IMR-90 (cell line): ENCODE results near the gene SMIM41. TPM values are rescaled to one million over a fixed set of nuclear protein-coding genes. Genes with fewer than 3 reads are reported as not detected.

Source experiments
- ATAC-seq: fragments of 200-7000 bp; cut with Tn5 transposase; 2 replicates; pipeline ENCODE4 v1.9.1; 2020; ENCODE audit warnings: low read depth, mild to moderate bottlenecking, moderate library complexity
- BruUV-seq: library from RNA; stranded (reverse); fragments of 400-500 nt; replicated peaks from 2 replicates; lab custom pipeline; 2021; lab: Mats Ljungman, UMichigan
- CTCF ChIA-PET: fragments of 300-600 bp; formaldehyde crosslinking; extraction: SDS; loops from one replicate; lab custom pipeline; 2021; ENCODE audit warnings: antibody characterized with exemption; lab: Yijun Ruan, JAX
- POLR2A ChIA-PET: fragments of 300-600 bp; sonication (Branson Sonifier 250); formaldehyde crosslinking; loops from one replicate; lab custom pipeline; 2022; ENCODE audit warnings: antibody characterized with exemption; ENCODE audit not compliant: unreplicated experiment; lab: Charles Lee
- DNase-seq: peaks from one replicate; pipeline ENCODE4 v3.0.0; 2013
- H2AFZ ChIP-seq: replicated peaks from 2 replicates; pipeline ENCODE3; 2013; ENCODE audit warnings: low read length, mild to moderate bottlenecking; ENCODE audit not compliant: poor library complexity
- H2AK5ac ChIP-seq: 2 replicates; pipeline ENCODE4 v1.6.1; 2013; ENCODE audit warnings: low read depth, low read length, inconsistent platforms
- H2AK9ac ChIP-seq: replicated peaks from 2 replicates; pipeline ENCODE3; 2013; ENCODE audit warnings: mild to moderate bottlenecking, low read depth, low read length, moderate library complexity; ENCODE audit not compliant: poor library complexity
- H2BK120ac ChIP-seq: 2 replicates; pipeline ENCODE4 v1.6.1; 2013; ENCODE audit warnings: low read depth, low read length, inconsistent platforms
- H2BK15ac ChIP-seq: 3 replicates; pipeline ENCODE4 v1.6.1; 2013; ENCODE audit warnings: low read depth, low read length, inconsistent platforms
- H2BK20ac ChIP-seq: 2 replicates; pipeline ENCODE4 v1.6.1; 2013; ENCODE audit warnings: low read depth, mild to moderate bottlenecking, inconsistent platforms, low read length, moderate library complexity
- H2BK5ac ChIP-seq: 2 replicates; pipeline ENCODE4 v1.6.1; 2013; ENCODE audit warnings: mild to moderate bottlenecking, low read depth, low read length, inconsistent platforms; ENCODE audit not compliant: poor library complexity, severe bottlenecking
- H3K14ac ChIP-seq: replicated peaks from 2 replicates; pipeline ENCODE4 v1.6.1; 2013; ENCODE audit warnings: low read depth, low read length, inconsistent platforms
- H3K18ac ChIP-seq: 2 replicates; pipeline ENCODE4 v1.6.1; 2013; ENCODE audit warnings: low read depth, low read length, control low read depth
- H3K23ac ChIP-seq: 2 replicates; pipeline ENCODE4 v1.6.1; 2013; ENCODE audit warnings: low read depth, low read length, inconsistent platforms
- H3K27ac ChIP-seq: 2 replicates; pipeline ENCODE4 v1.5.1; 2013; ENCODE audit warnings: mild to moderate bottlenecking, control low read depth, low read length; ENCODE audit not compliant: insufficient read depth
- H3K27me3 ChIP-seq: 2 replicates; pipeline ENCODE4 v1.6.1; 2013; ENCODE audit warnings: low read length; ENCODE audit not compliant: control insufficient read depth, insufficient read depth
- H3K36me3 ChIP-seq: 2 replicates; pipeline ENCODE4 v1.6.1; 2013; ENCODE audit warnings: low read length, mixed read lengths; ENCODE audit not compliant: control insufficient read depth, insufficient read depth
- H3K4ac ChIP-seq: 2 replicates; pipeline ENCODE4 v1.6.1; 2013; ENCODE audit warnings: low read depth, low read length, inconsistent platforms
- H3K4me1 ChIP-seq: 2 replicates; pipeline ENCODE4 v1.6.1; 2013; ENCODE audit warnings: low read length, mixed read lengths; ENCODE audit not compliant: control insufficient read depth, insufficient read depth
- H3K4me2 ChIP-seq: 2 replicates; pipeline ENCODE4 v1.6.1; 2013; ENCODE audit warnings: low read depth, mild to moderate bottlenecking, control low read depth, low read length, moderate library complexity
- H3K4me3 ChIP-seq: 2 replicates; pipeline ENCODE4 v1.5.1; 2013; ENCODE audit warnings: low read depth, mild to moderate bottlenecking, control low read depth, low read length, moderate library complexity; ENCODE audit not compliant: insufficient read depth
- H3K56ac ChIP-seq: 2 replicates; pipeline ENCODE4 v1.6.1; 2013; ENCODE audit warnings: low read length, inconsistent platforms; ENCODE audit not compliant: insufficient read depth; ENCODE audit errors: extremely low read depth
- H3K79me1 ChIP-seq, 2 experiments: 2 replicates each; pipeline ENCODE4 v1.6.1; 2013; ENCODE audit warnings: low read length in 2 of 2, inconsistent platforms in 1 of 2, low read depth in 1 of 2
- H3K9ac ChIP-seq: 2 replicates; pipeline ENCODE4 v1.6.1; 2013; ENCODE audit warnings: low read depth, low read length, control low read depth
- H3K9me1 ChIP-seq: 2 replicates; pipeline ENCODE4 v1.6.1; 2013; ENCODE audit warnings: low read length, inconsistent platforms; ENCODE audit not compliant: insufficient read depth
- H3K9me3 ChIP-seq: 2 replicates; pipeline ENCODE4 v1.6.1; 2013; ENCODE audit warnings: low read length; ENCODE audit not compliant: control insufficient read depth, insufficient read depth
- H4K20me1 ChIP-seq: 2 replicates; pipeline ENCODE4 v1.6.1; 2013; ENCODE audit warnings: low read length, inconsistent platforms; ENCODE audit not compliant: insufficient read depth
- H4K5ac ChIP-seq: 2 replicates; pipeline ENCODE4 v1.6.1; 2013; ENCODE audit warnings: mild to moderate bottlenecking, low read depth, low read length, control low read depth
- H4K8ac ChIP-seq, 2 experiments: 2 replicates each; pipeline ENCODE4 v1.6.1; 2013; ENCODE audit warnings: low read depth in 2 of 2, low read length in 2 of 2, control low read depth in 1 of 2, inconsistent platforms in 1 of 2
- H4K91ac ChIP-seq: 2 replicates; pipeline ENCODE4 v1.6.1; 2013; ENCODE audit warnings: low read depth, low read length, inconsistent platforms; ENCODE audit not compliant: insufficient read depth
- BHLHE40 ChIP-seq: fragments of 150-350 bp; IDR thresholded peaks from 2 replicates; pipeline ENCODE4 v1.6.1; 2016; ENCODE audit warnings: mild to moderate bottlenecking, low read depth, low read length
- MAFK ChIP-seq: IDR thresholded peaks from 2 replicates; pipeline ENCODE4 v1.6.1; 2012; ENCODE audit warnings: low read depth, low read length, improper control_type of control experiment
- MXI1 ChIP-seq: IDR thresholded peaks from 2 replicates; pipeline ENCODE4 v1.6.1; 2012; ENCODE audit warnings: low read depth, mild to moderate bottlenecking, low read length, moderate library complexity, borderline replicate concordance
- POLR2A ChIP-seq: IDR thresholded peaks from 2 replicates; pipeline ENCODE4 v1.6.1; 2012; ENCODE audit warnings: mild to moderate bottlenecking, low read depth, low read length
- WGBS, 2 experiments: methylation state at CpG; one replicate each; pipeline versions ENCODE4 v1.1.5 to v1.1.7; 2013; ENCODE audit warnings: missing lambda C conversion rate in 2 of 2; ENCODE audit not compliant: insufficient read length in 1 of 2; ENCODE audit errors: extremely low coverage in 2 of 2; 5-methylcytosine and 5-hydroxymethylcytosine counted together
- dilution Hi-C: fragments of 300-500 bp; cut with HindIII; formaldehyde crosslinking; loops from one replicate; pipeline ENCODE4 v1.14.3; 2018; ENCODE audit warnings: low sequenced_read_pairs; ENCODE audit not compliant: unreplicated experiment
- in situ Hi-C: fragments of 300-500 bp; cut with MboI; formaldehyde crosslinking; loops from 3 replicates; pipeline ENCODE4 v1.14.3; 2019; ENCODE audit warnings: low sequenced_read_pairs, inconsistent platforms, mixed read lengths
- intact Hi-C: fragments of 100-400 bp; cut with micrococcal nuclease; formaldehyde crosslinking; loops from 2 replicates; pipeline ENCODE4 v1.10.0; 2022
- polyA plus RNA-seq, 3 experiments: library from polyadenylated mRNA; depleted of rRNA; stranded (reverse); fragments of >200 nt; gene quantifications; 2 replicates each; pipeline ENCODE4 v1.2.3, GENCODE V29; 2012; ENCODE audit warnings: low replicate concordance in 1 of 3
- total RNA-seq: library from RNA; depleted of rRNA; stranded (reverse); fragments of >200 nt; gene quantifications from 2 replicates; pipeline ENCODE4 v1.2.3, GENCODE V29; 2012
- TF ChIP-seq, protein P1 (sequence below): conservative IDR thresholded peaks from 2 replicates; pipeline ENCODE4 v1.5.1; 2012; ENCODE audit warnings: mild to moderate bottlenecking, low read depth, low read length, improper control_type of control experiment
- TF ChIP-seq, protein P2 (sequence below): fragments of 150-350 bp; IDR thresholded peaks from 2 replicates; pipeline ENCODE4 v1.6.1; 2016; ENCODE audit warnings: low read depth, mild to moderate bottlenecking, low read length, moderate library complexity, borderline replicate concordance

The SMIM41 gene
- total and polyA plus RNA-seq, 2 of the 4 experiments (the other 2 are of a cell fraction), result not detected

- TF ChIP-seq, protein P1, sequence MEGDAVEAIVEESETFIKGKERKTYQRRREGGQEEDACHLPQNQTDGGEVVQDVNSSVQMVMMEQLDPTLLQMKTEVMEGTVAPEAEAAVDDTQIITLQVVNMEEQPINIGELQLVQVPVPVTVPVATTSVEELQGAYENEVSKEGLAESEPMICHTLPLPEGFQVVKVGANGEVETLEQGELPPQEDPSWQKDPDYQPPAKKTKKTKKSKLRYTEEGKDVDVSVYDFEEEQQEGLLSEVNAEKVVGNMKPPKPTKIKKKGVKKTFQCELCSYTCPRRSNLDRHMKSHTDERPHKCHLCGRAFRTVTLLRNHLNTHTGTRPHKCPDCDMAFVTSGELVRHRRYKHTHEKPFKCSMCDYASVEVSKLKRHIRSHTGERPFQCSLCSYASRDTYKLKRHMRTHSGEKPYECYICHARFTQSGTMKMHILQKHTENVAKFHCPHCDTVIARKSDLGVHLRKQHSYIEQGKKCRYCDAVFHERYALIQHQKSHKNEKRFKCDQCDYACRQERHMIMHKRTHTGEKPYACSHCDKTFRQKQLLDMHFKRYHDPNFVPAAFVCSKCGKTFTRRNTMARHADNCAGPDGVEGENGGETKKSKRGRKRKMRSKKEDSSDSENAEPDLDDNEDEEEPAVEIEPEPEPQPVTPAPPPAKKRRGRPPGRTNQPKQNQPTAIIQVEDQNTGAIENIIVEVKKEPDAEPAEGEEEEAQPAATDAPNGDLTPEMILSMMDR, result no peak
- no peak for TF ChIP-seq MAFK
- no peak for TF ChIP-seq MXI1
- peak; percentile 28; the same call in 1 of the 2 replicates for TF ChIP-seq POLR2A
- no peak for TF ChIP-seq BHLHE40
- TF ChIP-seq, protein P2, sequence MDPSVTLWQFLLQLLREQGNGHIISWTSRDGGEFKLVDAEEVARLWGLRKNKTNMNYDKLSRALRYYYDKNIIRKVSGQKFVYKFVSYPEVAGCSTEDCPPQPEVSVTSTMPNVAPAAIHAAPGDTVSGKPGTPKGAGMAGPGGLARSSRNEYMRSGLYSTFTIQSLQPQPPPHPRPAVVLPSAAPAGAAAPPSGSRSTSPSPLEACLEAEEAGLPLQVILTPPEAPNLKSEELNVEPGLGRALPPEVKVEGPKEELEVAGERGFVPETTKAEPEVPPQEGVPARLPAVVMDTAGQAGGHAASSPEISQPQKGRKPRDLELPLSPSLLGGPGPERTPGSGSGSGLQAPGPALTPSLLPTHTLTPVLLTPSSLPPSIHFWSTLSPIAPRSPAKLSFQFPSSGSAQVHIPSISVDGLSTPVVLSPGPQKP, result no peak
- dilution Hi-C loops, result no loop called here
Observed at GRCh38 chr12:52061470-52062166, 17.9 kb upstream of the SMIM41 start.

More at GRCh38 chr12:52061470-52062166, 17.9 kb upstream of the SMIM41 start:
- Histone ChIP-seq H3K27ac (no peak overlapping the region), H3K9ac (no peak overlapping the region), H3K27me3 (no peaks in the 10 kb centered on the region), H4K8ac (no peak overlapping the region), H2AK9ac (no peak overlapping the region), H3K14ac (no peak overlapping the region), H3K9me1 (peaks cover 14% of the 10 kb centered on the region), H2BK120ac (no peak overlapping the region), H2BK5ac (no peak overlapping the region), H3K4ac (no peak overlapping the region), H3K9me3 (no peaks in the 10 kb centered on the region), H4K91ac (no peak overlapping the region), H3K56ac (no peak overlapping the region), H3K4me1 (peaks cover 24% of the 10 kb centered on the region), H2BK20ac (no peak overlapping the region), H3K4me3 (no peak overlapping the region), H2BK15ac (no peak overlapping the region), H2AK5ac (no peak overlapping the region), H4K5ac (no peak overlapping the region), H4K20me1 (peaks cover 10% of the 10 kb centered on the region), H3K23ac (no peak overlapping the region), H3K4me2 (no peak overlapping the region), H3K18ac (no peak overlapping the region), H2AFZ (no peak overlapping the region), H3K36me3 (peaks cover 25% of the 10 kb centered on the region), H3K79me1 (peaks cover 0 to 7% of the 10 kb centered on the region in 2 experiments; a peak in 1 of 4 replicates)
- ATAC-seq (no peak), DNase-seq (no peak)
- WGBS, 2 experiments, result 50% methylated on average over 2 of the region's 12 CpGs; no CpG with 5 or more reads in 1 of the 2 experiments
- in situ Hi-C loops, result no loop called here
- intact Hi-C loops, result no loop called here
- POLR2A ChIA-PET, result no interaction called here
- CTCF ChIA-PET, result no interaction called here
- no TSS peak for BruUV-seq
